Activated naive CD4-positive, alpha-beta T cell treated with anti-CD3 and anti-CD28 coated beads for 36 hours (primary cell): ENCODE measurements around the gene ENO2. TPM values are rescaled to one million over a fixed set of nuclear protein-coding genes. Genes with fewer than 3 reads are reported as not detected.

Experiments used
- CTCF ChIA-PET: fragments of 350-600 bp; sonication (Branson Sonifier 250); formaldehyde crosslinking; loops from one replicate; lab custom pipeline; 2021; ENCODE audit warnings: antibody characterized with exemption; lab: Charles Lee
- DNase-seq: peaks from one replicate; pipeline ENCODE4 v3.0.0-alpha.2; 2020
- H3K27ac Mint-ChIP-seq: one replicate; pipeline ENCODE4 v1.8.0; 2021; ENCODE audit warnings: mild to moderate bottlenecking, mixed read lengths
- H3K27me3 Mint-ChIP-seq: one replicate; pipeline ENCODE4 v1.8.0; 2021; ENCODE audit warnings: low read depth, mixed read lengths
- H3K36me3 Mint-ChIP-seq: one replicate; pipeline ENCODE4 v1.8.0; 2021; ENCODE audit warnings: low read depth, mixed read lengths
- H3K4me1 Mint-ChIP-seq: one replicate; pipeline ENCODE4 v1.8.0; 2021; ENCODE audit warnings: low read depth, mixed read lengths
- H3K4me3 Mint-ChIP-seq: one replicate; pipeline ENCODE4 v1.8.0; 2021; ENCODE audit warnings: mild to moderate bottlenecking, moderate library complexity, mixed read lengths
- H3K9me3 Mint-ChIP-seq: one replicate; pipeline ENCODE4 v1.8.0; 2021; ENCODE audit warnings: mixed read lengths
- intact Hi-C: fragments of 100-400 bp; cut with micrococcal nuclease; formaldehyde crosslinking; loops from one replicate; pipeline ENCODE4 v1.15.1; 2023
- total RNA-seq, 2 experiments: library from RNA; stranded (reverse); gene quantifications; one replicate each; pipeline ENCODE4 v1.2.3, GENCODE V29; 2021

ENO2 gene
- total RNA-seq, 2 experiments from 2014 or later = 128 to 131 TPM

DNA sequence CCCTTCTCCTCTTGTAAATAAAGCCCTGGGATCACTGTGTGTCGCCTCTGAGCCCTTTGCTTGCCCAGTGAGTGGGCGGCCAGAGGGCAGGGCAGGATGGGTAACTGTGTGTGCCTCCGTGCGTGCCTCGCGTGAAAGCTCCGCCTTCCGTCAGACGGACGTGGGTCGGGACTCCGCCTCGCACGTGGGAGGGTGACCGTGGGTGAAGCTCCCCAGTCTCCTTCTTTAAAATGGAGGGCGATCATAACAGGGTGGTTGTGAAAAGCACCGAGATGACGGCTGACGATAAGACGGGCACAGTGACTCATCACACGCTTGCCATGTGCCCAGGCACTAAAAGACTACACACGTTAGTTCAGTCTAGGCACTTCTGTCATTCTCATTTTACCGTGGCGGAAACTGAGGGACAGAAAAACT lies 46.9 kb downstream of the ENO2 start:
- peak; percentile 94 for DNase-seq
- Mint-ChIP-seq H3K9me3 (no peaks in the 10 kb centered on the region), H3K4me1 (peaks cover 87% of the 10 kb centered on the region), H3K36me3 (peaks cover 60% of the 10 kb centered on the region), H3K27me3 (no peaks in the 10 kb centered on the region), H3K4me3 (peak overlapping the region; percentile 81), H3K27ac (peak overlapping the region; percentile 93)
- CTCF ChIA-PET = interaction anchor here (0.6 to 12.0 kb wide), 10 partner anchors 8 to 229 kb away, joined by 3 to 397 read pairs (median 3); partner anchors contain the start of genes C12orf57, PTPN6 and RNU7-1
- intact Hi-C loops = loop anchor here (1.0 to 5.0 kb wide), 6 partner anchors 8 to 274 kb away; partner anchors contain the start of genes C12orf57, SPSB2 and ZNF384

DNA sequence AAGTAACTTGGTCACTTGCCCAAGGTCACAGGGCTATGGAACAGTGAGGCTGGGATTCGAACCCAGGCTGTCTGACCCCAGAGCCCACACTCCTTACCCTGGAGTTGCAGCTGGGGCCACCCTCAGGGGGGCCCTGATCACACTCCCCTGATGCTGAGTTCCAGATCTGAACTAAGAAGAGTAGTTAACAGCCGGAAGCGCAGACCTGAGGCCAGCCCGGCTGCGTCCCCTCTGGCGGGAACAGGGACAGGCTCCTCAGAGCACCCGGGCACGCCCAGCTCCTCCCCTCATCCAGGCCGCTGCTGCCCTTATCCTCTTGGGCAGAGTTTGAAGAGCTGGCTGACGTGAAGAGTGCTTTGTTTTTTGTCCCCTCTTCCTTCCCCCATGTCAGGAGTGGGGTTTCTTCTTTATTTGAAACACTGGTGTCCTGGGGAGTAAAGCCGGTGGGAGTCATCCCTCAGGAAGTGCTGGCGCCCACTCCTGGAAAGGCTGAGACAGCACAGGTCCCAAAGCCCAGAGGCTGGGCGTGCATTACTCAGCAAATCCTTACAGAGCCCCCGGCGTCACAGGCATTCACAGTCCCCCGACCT lies 47.4 kb downstream of the ENO2 start:
- H3K27ac Mint-ChIP-seq = peak overlapping the region; percentile 93
- no peaks in the 10 kb centered on the region for H3K9me3 Mint-ChIP-seq
- peaks cover 58% of the 10 kb centered on the region for H3K36me3 Mint-ChIP-seq
- intact Hi-C loops = loop anchor here (1.0 to 5.0 kb wide), 6 partner anchors 8 to 274 kb away; partner anchors contain the start of genes C12orf57, SPSB2 and ZNF384
- no peaks in the 10 kb centered on the region for H3K27me3 Mint-ChIP-seq
- H3K4me1 Mint-ChIP-seq = peaks cover 87% of the 10 kb centered on the region
- peak overlapping the region; percentile 81 for H3K4me3 Mint-ChIP-seq
- CTCF ChIA-PET = interaction anchor here (0.6 to 12.0 kb wide), 9 partner anchors 14 to 229 kb away, joined by 3 to 397 read pairs (median 3); partner anchors contain the start of genes C12orf57, C1RL, PTPN6 and RNU7-1
- peak; percentile 69 for DNase-seq

DNA sequence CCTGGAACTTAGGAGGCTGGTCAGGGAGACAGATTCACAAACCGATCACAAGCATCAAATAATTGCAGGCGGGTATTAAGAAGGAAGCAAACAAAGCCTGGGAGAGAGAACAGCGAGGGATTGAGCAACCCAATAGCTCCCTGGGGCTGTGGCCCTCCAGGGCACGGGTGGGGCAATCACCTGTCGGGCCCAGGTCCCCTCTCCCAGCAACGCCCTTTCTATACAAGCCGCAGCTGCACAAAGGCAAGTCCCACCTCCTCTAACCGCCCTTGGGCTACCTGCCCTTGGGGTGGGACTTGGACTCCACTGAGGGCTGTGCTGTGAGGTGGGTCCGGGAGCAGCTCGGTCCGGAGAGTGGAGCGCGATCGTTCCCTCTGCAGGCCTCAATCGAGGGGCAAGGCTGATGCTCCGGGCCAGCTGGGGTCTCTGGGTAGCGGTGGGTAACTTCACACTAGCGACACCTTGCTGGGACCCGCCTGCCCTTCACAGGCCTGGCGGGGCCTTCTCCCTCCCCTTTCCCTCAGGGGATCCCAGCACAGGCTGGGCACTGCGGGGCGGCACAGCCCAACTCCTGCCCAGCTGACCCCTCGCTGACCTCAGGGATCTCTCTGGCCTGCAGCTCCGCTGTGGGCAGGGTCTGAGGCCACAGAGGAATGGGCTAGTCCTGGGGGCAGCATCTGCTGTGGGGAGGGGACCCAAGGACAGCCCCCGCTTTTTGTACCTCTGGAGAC lies 48.1 kb downstream of the ENO2 start:
- CTCF ChIA-PET = interaction anchor here (1.2 to 12.0 kb wide), 4 partner anchors 15 to 151 kb away, joined by 3 to 397 read pairs (median 4); partner anchors contain the start of genes C12orf57, C1RL, PTPN6 and RNU7-1
- peak overlapping the region; percentile 81 for H3K4me3 Mint-ChIP-seq
- H3K27me3 Mint-ChIP-seq = no peaks in the 10 kb centered on the region
- peaks cover 56% of the 10 kb centered on the region for H3K36me3 Mint-ChIP-seq
- peaks cover 85% of the 10 kb centered on the region for H3K4me1 Mint-ChIP-seq
- peak overlapping the region; percentile 93 for H3K27ac Mint-ChIP-seq
- DNase-seq = no peak
- H3K9me3 Mint-ChIP-seq = no peaks in the 10 kb centered on the region
- intact Hi-C loops = loop anchor here (5.0 kb wide), 1 partner anchor 275 kb away; the partner anchor contains the start of gene ZNF384

DNA sequence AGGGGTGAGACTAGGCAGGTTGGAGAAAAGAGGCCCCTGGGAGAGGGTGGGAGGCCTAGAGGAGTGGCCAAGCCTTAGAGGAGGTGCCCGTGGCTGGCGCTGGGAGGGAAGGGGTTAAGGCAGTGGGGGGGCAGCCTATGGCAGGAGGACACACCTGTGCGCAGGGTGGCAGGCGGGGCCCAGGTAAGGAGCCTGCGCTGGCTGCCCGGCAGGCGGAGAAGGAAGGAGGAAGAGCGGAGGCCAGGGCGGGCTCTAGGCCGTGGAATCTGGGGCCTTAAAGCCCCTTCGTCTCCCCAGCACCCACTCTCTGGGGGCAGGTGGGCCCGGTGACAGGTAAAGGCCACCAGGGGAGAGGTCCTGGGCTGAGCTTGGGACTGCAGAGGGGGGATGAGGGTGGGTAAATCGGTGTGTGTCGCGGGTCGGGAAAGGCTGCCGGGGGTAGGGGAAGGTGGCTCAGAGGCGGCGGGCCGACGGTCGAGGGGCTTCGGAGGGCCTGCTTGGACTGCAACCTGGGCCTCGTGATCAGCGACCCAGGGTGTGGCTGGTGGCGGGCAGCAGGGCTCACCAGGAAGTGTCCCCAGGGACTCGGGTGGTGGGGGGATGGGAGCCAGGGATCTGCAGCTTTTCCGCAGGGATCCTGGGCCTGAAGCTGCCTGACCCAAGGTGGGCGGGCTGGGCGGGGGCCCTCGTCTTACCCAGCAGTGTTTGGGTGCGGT lies 48.8 kb downstream of the ENO2 start:
- H3K27ac Mint-ChIP-seq = peak overlapping the region; percentile 93
- H3K27me3 Mint-ChIP-seq = no peaks in the 10 kb centered on the region
- CTCF ChIA-PET = interaction anchor here (0.6 to 12.0 kb wide), 3 partner anchors 15 to 38 kb away, joined by 3 to 397 read pairs (median 10); partner anchors contain the start of genes C12orf57, PTPN6 and RNU7-1
- H3K4me1 Mint-ChIP-seq = peaks cover 85% of the 10 kb centered on the region
- H3K9me3 Mint-ChIP-seq = no peaks in the 10 kb centered on the region
- no peak for DNase-seq
- peaks cover 53% of the 10 kb centered on the region for H3K36me3 Mint-ChIP-seq
- intact Hi-C loops = loop anchor here (5.0 kb wide), 1 partner anchor 276 kb away; the partner anchor contains the start of gene ZNF384
- no peak overlapping the region for H3K4me3 Mint-ChIP-seq

DNA sequence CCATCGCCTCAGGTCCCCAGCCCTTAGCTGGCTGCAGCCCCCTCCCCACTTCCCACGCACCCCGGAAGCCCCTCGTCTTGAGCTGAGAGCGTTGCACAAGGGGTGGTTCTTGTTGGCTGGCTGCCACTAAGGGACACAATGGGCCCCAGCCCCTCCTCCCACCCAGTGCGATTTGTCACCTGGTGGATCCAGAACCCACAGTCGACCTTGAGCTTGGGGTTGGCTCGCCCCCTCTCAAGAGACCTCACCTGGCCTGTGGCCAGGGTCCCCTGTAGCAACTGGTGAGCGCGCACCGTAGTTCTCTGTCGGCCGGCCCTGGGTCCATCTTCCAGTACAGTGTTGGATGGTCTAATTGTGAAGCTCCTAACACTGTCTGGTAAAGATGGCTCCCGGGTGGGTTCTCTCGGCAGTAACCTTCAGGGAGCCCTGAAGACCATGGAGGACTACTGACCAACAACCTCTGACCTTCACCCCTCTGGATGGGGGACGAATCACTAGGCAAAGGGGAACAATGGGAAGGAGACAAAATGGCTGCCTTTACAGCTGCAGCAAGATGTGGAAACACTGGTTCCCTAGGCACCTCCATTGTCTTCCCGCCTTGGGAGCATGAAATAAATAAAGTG lies 49.5 kb downstream of the ENO2 start:
- Mint-ChIP-seq H3K27me3 (no peaks in the 10 kb centered on the region), H3K27ac (peak overlapping the region; percentile 93), H3K4me3 (no peak overlapping the region), H3K9me3 (no peaks in the 10 kb centered on the region), H3K4me1 (peaks cover 86% of the 10 kb centered on the region), H3K36me3 (peaks cover 52% of the 10 kb centered on the region)
- CTCF ChIA-PET = interaction anchor here (0.6 to 12.0 kb wide), 10 partner anchors 8 to 147 kb away, joined by 3 to 397 read pairs (median 6); partner anchors contain the start of genes C12orf57, PTPN6 and RNU7-1
- intact Hi-C loops = loop anchor here (5.0 kb wide), 1 partner anchor 277 kb away; the partner anchor contains the start of gene ZNF384
- DNase-seq = no peak

DNA sequence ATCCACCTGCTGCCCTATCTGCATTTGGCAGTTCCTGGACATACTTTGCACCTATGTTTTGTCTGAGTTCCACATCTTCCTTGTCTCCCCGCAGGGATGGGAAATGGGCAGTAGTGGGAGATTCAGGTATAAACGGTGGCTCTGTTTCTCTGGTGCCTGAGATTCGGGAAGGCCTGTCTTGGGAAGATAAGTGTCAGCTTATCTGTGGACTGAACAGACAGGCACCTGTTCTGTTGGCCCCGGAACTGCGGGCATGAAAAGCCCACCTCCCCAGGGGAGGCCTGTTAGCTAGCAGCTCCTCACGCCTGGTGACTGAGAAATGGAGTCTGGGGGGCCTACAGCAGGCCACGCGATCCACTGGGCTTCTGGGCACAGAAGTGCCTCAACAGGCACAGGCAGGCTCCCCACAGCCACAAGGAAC lies 50.2 kb downstream of the ENO2 start:
- no peaks in the 10 kb centered on the region for H3K9me3 Mint-ChIP-seq
- CTCF ChIA-PET = interaction anchor here (1.0 to 12.0 kb wide), 11 partner anchors 9 to 149 kb away, joined by 3 to 397 read pairs (median 5); partner anchors contain the start of genes C12orf57, PTPN6 and RNU7-1
- H3K27ac Mint-ChIP-seq = peak overlapping the region; percentile 93
- DNase-seq = no peak
- H3K27me3 Mint-ChIP-seq = no peaks in the 10 kb centered on the region
- peaks cover 50% of the 10 kb centered on the region for H3K36me3 Mint-ChIP-seq
- H3K4me1 Mint-ChIP-seq = peaks cover 85% of the 10 kb centered on the region
- no peak overlapping the region for H3K4me3 Mint-ChIP-seq
- intact Hi-C loops = loop anchor here (1.0 to 5.0 kb wide), 3 partner anchors 20 to 277 kb away; partner anchors contain the start of genes C12orf57 and ZNF384

DNA sequence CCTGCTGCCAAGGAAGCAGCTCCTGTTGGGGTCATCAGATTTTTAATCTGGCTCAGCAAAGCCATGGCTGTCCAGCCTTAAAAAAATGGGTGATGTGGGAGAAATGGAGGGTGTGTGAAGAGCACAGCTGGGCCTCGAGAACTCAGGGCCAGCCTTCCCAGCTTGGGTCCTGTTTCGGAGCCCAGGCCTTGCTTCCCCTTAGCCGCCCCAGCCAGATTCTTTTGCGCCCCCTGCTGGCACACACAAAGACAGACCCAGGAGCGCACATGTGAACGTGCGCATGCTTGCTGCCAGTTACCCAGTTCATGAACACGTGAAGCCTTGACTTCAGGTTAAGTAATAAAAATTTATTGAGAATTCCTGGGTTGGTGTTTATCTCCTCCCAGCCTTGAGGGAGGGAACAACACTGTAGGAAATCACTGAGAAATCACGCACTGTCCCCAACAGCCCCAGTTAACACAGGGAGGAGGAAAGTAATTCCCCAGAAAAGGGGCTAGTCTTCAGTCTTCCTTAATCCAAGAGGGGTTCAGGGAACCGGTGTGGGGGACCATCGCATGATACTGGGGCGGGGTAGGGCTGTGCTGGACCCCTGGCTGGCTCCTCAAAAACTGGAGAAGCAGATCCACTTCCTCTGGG lies 50.8 kb downstream of the ENO2 start:
- H3K36me3 Mint-ChIP-seq = peaks cover 52% of the 10 kb centered on the region
- peak overlapping the region; percentile 93 for H3K27ac Mint-ChIP-seq
- no peak overlapping the region for H3K4me3 Mint-ChIP-seq
- H3K27me3 Mint-ChIP-seq = no peaks in the 10 kb centered on the region
- CTCF ChIA-PET = interaction anchor here (1.0 to 12.0 kb wide), 12 partner anchors 9 to 148 kb away, joined by 3 to 397 read pairs (median 4); partner anchors contain the start of genes C12orf57, PTPN6 and RNU7-1
- H3K9me3 Mint-ChIP-seq = no peaks in the 10 kb centered on the region
- peak; percentile 95 for DNase-seq
- intact Hi-C loops = loop anchor here (1.0 kb wide), 2 partner anchors 21 to 41 kb away; partner anchors contain the start of gene C12orf57
- peaks cover 81% of the 10 kb centered on the region for H3K4me1 Mint-ChIP-seq

DNA sequence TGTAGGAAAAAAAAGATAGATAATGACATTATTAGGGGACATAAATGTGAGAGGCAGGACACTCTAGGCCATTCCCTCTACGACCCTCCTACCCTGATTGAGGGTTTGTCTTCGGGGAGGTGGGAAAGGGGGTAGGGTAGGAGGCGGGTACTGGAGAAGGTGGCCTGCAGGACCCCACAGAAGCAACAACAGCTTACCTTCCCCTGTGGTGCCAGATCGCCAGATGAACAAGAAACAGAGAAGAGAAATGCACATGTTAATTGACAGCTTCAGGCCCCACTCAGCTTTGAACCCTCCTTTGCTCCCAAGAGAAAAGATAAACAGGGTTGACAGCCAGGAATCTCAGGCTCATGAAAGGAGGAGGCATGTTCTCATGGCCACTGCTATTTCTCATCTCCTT lies 51.3 kb downstream of the ENO2 start:
- Mint-ChIP-seq H3K27ac (peak overlapping the region; percentile 93), H3K9me3 (no peaks in the 10 kb centered on the region), H3K4me1 (peaks cover 76% of the 10 kb centered on the region), H3K4me3 (no peak overlapping the region), H3K36me3 (peaks cover 49% of the 10 kb centered on the region), H3K27me3 (no peaks in the 10 kb centered on the region)
- intact Hi-C loops = loop anchor here (1.0 kb wide), 2 partner anchors 21 to 41 kb away; partner anchors contain the start of gene C12orf57
- CTCF ChIA-PET = interaction anchor here (1.1 to 12.0 kb wide), 4 partner anchors 8 to 74 kb away, joined by 3 to 397 read pairs (median 5); partner anchors contain the start of genes C12orf57, PTPN6 and RNU7-1
- no peak for DNase-seq

DNA sequence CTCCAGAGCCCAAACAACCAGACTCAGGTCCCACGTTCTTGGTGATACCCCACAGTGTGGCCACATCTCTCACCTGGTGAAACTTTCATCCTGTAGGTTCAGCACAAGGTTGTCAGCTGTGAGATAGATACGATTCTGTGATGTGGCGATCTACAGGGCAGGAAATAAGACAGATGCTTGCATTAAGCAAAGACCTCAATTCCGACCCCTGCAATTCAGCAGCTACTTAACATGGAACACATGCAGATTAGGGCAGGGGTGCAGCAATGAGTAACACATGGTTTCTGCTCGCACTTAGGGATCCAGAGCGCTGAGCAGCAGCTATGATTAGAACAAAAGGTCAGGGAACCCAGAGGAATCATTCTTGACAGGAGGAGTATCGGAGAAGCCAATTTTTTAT lies 52.0 kb downstream of the ENO2 start:
- CTCF ChIA-PET = interaction anchor here (0.7 to 12.0 kb wide), 6 partner anchors 8 to 75 kb away, joined by 3 to 397 read pairs (median 4); partner anchors contain the start of genes C12orf57, PTPN6 and RNU7-1
- intact Hi-C loops = no loop called here
- Mint-ChIP-seq H3K4me3 (peak overlapping the region; percentile 43), H3K4me1 (peaks cover 72% of the 10 kb centered on the region), H3K36me3 (peaks cover 46% of the 10 kb centered on the region), H3K27ac (peak overlapping the region; percentile 93), H3K9me3 (no peaks in the 10 kb centered on the region), H3K27me3 (no peaks in the 10 kb centered on the region)
- DNase-seq = no peak

DNA sequence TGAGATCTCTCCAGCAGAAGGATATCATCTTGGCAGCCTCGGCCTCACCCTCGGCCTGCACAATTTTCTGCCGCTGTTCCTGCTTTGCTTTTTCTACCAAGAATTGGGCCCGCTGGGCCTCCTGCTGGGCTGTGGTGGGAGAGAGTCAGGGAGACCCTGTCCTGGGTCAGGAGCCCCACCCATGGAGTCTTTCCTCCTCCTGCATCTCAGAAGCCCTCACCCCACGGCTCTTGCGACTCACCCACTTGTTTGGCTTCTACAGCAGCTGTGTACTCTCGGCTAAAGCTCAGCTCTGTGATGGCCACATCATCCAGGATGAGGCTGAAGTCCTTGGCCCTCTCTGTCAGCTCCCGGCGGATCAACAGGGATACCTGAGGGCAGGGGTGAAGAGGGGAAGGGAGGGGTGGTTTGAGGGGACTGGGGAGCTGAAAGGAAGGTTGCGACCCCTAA lies 53.3 kb downstream of the ENO2 start:
- Mint-ChIP-seq H3K27ac (peak overlapping the region; percentile 63), H3K27me3 (no peaks in the 10 kb centered on the region), H3K36me3 (peaks cover 53% of the 10 kb centered on the region), H3K9me3 (no peaks in the 10 kb centered on the region), H3K4me3 (no peak overlapping the region), H3K4me1 (peaks cover 70% of the 10 kb centered on the region)
- CTCF ChIA-PET = interaction anchor here (0.6 to 2.7 kb wide), 4 partner anchors 22 to 178 kb away, joined by 3 to 41 read pairs (median 5); partner anchors contain the start of genes C12orf57 and RNU7-1
- intact Hi-C loops = no loop called here
- DNase-seq = no peak
